Measurements from ENCODE around the gene SHOX. TPM values are rescaled to one million over a fixed set of nuclear protein-coding genes. Genes with fewer than 3 reads are reported as not detected.

Gene SHOX
- total RNA-seq, 1 experiment from 2014 or later = 0.24 TPM

DNA sequence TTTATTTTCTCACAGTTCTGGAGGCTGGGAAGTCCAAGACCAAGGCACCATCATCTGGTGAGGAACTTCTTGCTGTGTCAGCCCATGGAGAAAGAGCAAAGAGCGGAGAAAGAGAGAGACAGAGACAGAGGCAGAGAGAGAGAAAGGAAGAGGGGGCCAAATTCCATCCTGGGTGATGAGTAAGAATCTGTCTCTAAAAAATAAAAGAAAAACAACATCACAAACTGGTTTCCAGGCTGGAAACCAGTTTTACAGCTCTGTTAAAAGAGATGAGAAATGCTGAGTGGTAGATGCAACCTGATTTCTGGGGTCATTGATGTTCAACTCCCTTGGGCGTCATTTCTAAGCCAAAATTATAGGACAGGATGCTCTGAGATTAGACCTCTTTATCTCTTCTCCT, 72.9 kb downstream of the SHOX start:
- Mint-ChIP-seq H3K4me3 (no peak overlapping the region), H3K27me3 (ENCODE audit: low read depth) (peaks cover 6% of the 10 kb centered on the region), H3K9me3 (peaks cover 27 to 35% of the 10 kb centered on the region in 2 experiments), H3K27ac (no peak overlapping the region), H3K4me1 (peaks cover 11 to 12% of the 10 kb centered on the region in 2 experiments), H3K36me3 (ENCODE audit: insufficient read depth in 1 of 3, low read depth in 3 of 3) (peaks cover 2 to 33% (median 4%) of the 10 kb centered on the region in 3 experiments; a peak in 5 of 7 replicates)
- H3K27me3 ChIP-seq (ENCODE audit: insufficient read depth, low read length) = no peaks in the 10 kb centered on the region
- no CpG with 5 or more reads among the region's 2 CpGs for WGBS (ENCODE audit: extremely low coverage, insufficient read length, low lambda C conversion rate)
- no peak overlapping the region for H3K9ac ChIP-seq (ENCODE audit: extremely low read depth, insufficient read length, low read length)
- no peak overlapping the region for H2AK5ac ChIP-seq (ENCODE audit: insufficient read length, low read length)
- no peak overlapping the region for H4K8ac ChIP-seq (replicated peaks; ENCODE audit: insufficient read length, low read depth, low read length)
- no peak overlapping the region for H3K56ac ChIP-seq (ENCODE audit: insufficient read length, low read depth, low read length)
- no peak overlapping the region for H2BK120ac ChIP-seq (ENCODE audit: low read depth, low read length, poor library complexity, severe bottlenecking)
- TF ChIP-seq, protein P1, sequence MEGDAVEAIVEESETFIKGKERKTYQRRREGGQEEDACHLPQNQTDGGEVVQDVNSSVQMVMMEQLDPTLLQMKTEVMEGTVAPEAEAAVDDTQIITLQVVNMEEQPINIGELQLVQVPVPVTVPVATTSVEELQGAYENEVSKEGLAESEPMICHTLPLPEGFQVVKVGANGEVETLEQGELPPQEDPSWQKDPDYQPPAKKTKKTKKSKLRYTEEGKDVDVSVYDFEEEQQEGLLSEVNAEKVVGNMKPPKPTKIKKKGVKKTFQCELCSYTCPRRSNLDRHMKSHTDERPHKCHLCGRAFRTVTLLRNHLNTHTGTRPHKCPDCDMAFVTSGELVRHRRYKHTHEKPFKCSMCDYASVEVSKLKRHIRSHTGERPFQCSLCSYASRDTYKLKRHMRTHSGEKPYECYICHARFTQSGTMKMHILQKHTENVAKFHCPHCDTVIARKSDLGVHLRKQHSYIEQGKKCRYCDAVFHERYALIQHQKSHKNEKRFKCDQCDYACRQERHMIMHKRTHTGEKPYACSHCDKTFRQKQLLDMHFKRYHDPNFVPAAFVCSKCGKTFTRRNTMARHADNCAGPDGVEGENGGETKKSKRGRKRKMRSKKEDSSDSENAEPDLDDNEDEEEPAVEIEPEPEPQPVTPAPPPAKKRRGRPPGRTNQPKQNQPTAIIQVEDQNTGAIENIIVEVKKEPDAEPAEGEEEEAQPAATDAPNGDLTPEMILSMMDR (conservative IDR thresholded peaks at IDR 0.05) = no peak
- H2BK12ac ChIP-seq (ENCODE audit: insufficient read length, low read depth, low read length) = no peak overlapping the region
- peak overlapping the region; percentile 17 for H2BK5ac ChIP-seq (ENCODE audit: insufficient read length, low read length)
- no peak overlapping the region for H3K4me2 ChIP-seq (ENCODE audit: insufficient read depth, insufficient read length, low read length)
- no peak overlapping the region for H3K23ac ChIP-seq (ENCODE audit: insufficient read length, low read depth, low read length)
- no peak overlapping the region for H3K18ac ChIP-seq (ENCODE audit: insufficient read length, low read depth, low read length)
- no peak overlapping the region for H3K14ac ChIP-seq (ENCODE audit: insufficient read depth, low read length)
- H3K79me2 ChIP-seq (ENCODE audit: insufficient read depth, low read length) = no peaks in the 10 kb centered on the region
- no peak overlapping the region for H2AFZ ChIP-seq (ENCODE audit: low read length)
- no peak overlapping the region for H2BK20ac ChIP-seq (ENCODE audit: low read depth, low read length, poor library complexity, severe bottlenecking)
- H3K4me1 ChIP-seq (ENCODE audit: insufficient read depth, low read length) = no peaks in the 10 kb centered on the region; the same call in 1 of the 2 replicates
- no peaks in the 10 kb centered on the region for H3K9me3 ChIP-seq (ENCODE audit: control insufficient read depth, low read depth, low read length)
- H3K4ac ChIP-seq (ENCODE audit: low read depth, low read length) = no peak overlapping the region
- H4K5ac ChIP-seq (ENCODE audit: insufficient read length, low read depth, low read length) = no peak overlapping the region
- H3K23me2 ChIP-seq (ENCODE audit: insufficient read length, low read depth, low read length, poor library complexity, severe bottlenecking) = no peaks in the 10 kb centered on the region
- no peaks in the 10 kb centered on the region for H3K79me1 ChIP-seq (ENCODE audit: insufficient read depth, low read depth, low read length, poor library complexity, severe bottlenecking)
- H3T11ph ChIP-seq (ENCODE audit: low read length) = no peak overlapping the region
- no peak for DNase-seq
- H4K20me1 ChIP-seq (ENCODE audit: control insufficient read depth, insufficient read depth, insufficient read length) = no peaks in the 10 kb centered on the region
- H2BK15ac ChIP-seq (ENCODE audit: low read depth, low read length) = no peak overlapping the region
- H4K91ac ChIP-seq (ENCODE audit: insufficient read length, low read depth, low read length) = no peak overlapping the region
- H3K27ac ChIP-seq (ENCODE audit: insufficient read length, low read depth, low read length) = no peak overlapping the region
